Measurements from ENCODE around the gene CRYGN.

CRYGN gene

DNA sequence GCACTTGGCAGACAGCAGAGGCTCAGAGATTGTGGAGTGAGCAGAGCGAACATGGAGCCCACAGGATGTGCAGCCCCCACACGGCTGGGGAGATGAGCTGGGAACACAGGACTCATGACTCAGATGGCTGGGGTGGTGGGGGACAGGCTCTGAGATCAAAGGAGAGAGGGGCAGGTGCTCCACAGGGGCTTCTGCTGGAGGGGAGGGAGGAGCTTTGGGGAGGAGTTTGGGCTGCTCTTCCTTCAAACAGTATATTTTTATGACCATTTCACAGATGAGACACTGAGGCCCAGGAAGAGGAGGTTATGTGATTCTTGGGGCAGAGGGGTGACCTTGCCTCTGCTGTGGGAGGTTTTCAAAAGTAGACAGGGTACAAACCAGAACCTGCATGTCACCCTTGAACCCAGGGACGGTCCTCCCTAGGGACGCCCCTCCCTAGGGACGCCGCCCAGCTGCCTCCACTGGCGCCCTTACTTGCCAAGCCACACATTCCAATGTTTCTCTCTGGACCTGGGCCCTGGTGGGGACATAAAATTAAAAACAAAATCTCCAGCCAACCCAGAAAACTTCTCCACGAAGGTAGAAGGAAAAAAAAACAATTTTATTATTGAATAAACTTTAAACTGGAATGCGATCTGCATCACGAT, 981 bp upstream of the CRYGN start:
- TF ChIP-seq, protein P1, sequence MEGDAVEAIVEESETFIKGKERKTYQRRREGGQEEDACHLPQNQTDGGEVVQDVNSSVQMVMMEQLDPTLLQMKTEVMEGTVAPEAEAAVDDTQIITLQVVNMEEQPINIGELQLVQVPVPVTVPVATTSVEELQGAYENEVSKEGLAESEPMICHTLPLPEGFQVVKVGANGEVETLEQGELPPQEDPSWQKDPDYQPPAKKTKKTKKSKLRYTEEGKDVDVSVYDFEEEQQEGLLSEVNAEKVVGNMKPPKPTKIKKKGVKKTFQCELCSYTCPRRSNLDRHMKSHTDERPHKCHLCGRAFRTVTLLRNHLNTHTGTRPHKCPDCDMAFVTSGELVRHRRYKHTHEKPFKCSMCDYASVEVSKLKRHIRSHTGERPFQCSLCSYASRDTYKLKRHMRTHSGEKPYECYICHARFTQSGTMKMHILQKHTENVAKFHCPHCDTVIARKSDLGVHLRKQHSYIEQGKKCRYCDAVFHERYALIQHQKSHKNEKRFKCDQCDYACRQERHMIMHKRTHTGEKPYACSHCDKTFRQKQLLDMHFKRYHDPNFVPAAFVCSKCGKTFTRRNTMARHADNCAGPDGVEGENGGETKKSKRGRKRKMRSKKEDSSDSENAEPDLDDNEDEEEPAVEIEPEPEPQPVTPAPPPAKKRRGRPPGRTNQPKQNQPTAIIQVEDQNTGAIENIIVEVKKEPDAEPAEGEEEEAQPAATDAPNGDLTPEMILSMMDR (IDR thresholded peaks at IDR 0.05; ENCODE audit: low read depth, low read length), result no peak
- TF ChIP-seq POLR2A (IDR thresholded peaks at IDR 0.05; ENCODE audit: extremely low read depth, insufficient read length), result no peak
- TF ChIP-seq, protein P2, sequence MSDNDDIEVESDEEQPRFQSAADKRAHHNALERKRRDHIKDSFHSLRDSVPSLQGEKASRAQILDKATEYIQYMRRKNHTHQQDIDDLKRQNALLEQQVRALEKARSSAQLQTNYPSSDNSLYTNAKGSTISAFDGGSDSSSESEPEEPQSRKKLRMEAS (IDR thresholded peaks at IDR 0.05; ENCODE audit: low read depth, low read length), result 0 out of 2 replicates have a peak, but pooled peaks have one; percentile 12
- TF ChIP-seq MYC (IDR thresholded peaks at IDR 0.05; ENCODE audit: low read depth, low read length), result no peak
- peak; percentile 78 for DNase-seq (ENCODE audit: low read depth)
- no peak overlapping the region for H3K4me3 ChIP-seq (ENCODE audit: low read depth, low read length)

DNA sequence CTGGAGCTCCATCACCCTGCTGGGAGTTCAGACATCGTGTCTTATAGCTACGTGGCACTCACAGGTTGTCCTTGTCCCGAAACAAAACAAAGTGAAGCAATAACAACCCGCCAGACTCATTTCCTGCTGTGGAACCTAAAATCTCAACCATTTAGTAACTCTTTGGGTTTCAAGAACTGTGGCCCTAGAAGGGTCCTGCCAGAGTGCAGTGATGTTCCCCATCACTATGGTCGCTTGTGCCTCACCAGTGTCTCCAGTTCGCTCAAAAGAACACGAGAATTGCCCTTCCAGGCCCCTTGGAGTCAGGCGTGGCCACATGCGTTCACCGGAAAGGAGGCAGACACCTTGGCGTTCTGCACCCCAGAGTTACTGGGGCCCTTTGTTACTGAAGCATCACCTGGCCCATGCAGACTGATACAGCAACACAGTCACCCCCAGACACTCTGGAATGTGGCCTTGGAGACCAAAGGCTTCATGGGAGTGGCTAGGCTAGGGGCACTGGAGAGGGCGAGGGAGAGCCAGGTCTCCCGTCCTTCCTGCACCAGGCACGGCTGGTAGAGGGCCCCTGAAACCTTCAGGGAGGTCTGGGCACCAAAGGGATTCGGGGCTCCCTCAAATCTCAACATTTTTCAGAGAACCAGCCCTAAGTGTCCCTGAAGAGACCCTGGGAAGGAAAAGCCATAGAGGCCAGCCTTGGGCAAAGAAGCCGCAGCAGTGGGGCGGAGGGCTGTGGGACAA, 908 bp downstream of the CRYGN start:
- no peak for DNase-seq (ENCODE audit: low read depth)
- TF ChIP-seq MYC (IDR thresholded peaks at IDR 0.05; ENCODE audit: low read depth, low read length) (no peak), POLR2A (IDR thresholded peaks at IDR 0.05; ENCODE audit: extremely low read depth, insufficient read length) (no peak)
- TF ChIP-seq, protein P2 (IDR thresholded peaks at IDR 0.05; ENCODE audit: low read depth, low read length), result no peak
- TF ChIP-seq, protein P1 (IDR thresholded peaks at IDR 0.05; ENCODE audit: low read depth, low read length), result no peak
- H3K4me3 ChIP-seq (ENCODE audit: low read depth, low read length), result no peak overlapping the region

DNA sequence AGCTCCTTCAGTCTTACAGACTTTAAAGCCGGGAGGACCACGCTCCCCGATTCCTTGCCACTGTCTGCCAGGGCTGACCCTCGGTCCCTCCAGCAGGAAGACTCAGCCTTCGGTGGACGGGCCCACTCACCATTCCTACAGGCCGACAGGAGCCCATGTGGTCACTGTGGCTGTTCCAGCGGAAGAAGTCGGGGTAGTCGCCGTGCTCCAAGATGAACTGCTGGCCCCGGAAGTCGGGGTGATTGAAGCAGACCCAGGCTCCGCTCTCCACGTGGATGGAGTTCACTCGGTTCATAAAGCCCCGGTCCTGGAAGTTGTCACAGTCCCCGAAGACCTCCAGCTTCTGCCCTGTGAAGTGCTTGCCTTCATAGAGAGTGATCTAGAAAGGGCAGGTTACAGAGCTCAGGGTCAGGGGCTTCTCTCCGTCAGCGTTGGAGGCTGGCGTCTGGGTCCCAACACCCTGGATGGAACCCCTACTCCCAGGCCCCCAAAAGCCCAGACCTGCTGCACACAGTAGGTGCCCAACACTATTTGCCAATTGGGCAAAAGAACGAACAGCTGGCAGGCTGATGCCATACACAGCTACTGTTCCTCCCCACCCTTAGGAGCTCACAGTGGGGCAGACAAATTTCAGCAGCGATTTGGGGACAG, 1.9 kb downstream of the CRYGN start:
- no peak for DNase-seq (ENCODE audit: low read depth)
- H3K4me3 ChIP-seq (ENCODE audit: low read depth, low read length), result no peak overlapping the region
- no peak for TF ChIP-seq POLR2A (IDR thresholded peaks at IDR 0.05; ENCODE audit: extremely low read depth, insufficient read length)
- TF ChIP-seq, protein P2 (IDR thresholded peaks at IDR 0.05; ENCODE audit: low read depth, low read length), result no peak

DNA sequence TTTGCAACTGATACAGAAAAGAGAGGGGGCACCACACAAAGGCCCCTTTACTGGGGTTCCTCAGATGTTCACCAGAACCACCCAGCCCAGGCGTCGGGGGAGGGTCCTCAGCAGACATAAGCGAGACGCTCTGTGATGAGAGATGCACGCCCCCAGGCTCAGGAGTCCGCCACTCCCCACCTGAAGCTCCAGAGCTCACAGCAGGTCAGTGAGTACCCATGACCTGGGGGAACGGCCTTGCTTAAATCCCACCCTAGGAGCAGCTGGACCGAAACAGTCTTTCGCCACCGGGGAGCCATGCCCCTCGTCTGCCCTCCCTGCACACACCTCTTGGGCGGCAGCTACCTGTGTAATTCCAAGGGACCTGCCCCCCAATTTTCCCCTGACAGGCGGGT, 2.8 kb downstream of the CRYGN start:
- no peak for DNase-seq (ENCODE audit: low read depth)
- H3K4me3 ChIP-seq (ENCODE audit: low read depth, low read length), result no peak overlapping the region
- TF ChIP-seq, protein P1 (IDR thresholded peaks at IDR 0.05; ENCODE audit: low read depth, low read length), result no peak
- TF ChIP-seq MYC (IDR thresholded peaks at IDR 0.05; ENCODE audit: low read depth, low read length) (no peak), POLR2A (IDR thresholded peaks at IDR 0.05; ENCODE audit: extremely low read depth, insufficient read length) (no peak)
- TF ChIP-seq, protein P2 (IDR thresholded peaks at IDR 0.05; ENCODE audit: low read depth, low read length), result no peak

DNA sequence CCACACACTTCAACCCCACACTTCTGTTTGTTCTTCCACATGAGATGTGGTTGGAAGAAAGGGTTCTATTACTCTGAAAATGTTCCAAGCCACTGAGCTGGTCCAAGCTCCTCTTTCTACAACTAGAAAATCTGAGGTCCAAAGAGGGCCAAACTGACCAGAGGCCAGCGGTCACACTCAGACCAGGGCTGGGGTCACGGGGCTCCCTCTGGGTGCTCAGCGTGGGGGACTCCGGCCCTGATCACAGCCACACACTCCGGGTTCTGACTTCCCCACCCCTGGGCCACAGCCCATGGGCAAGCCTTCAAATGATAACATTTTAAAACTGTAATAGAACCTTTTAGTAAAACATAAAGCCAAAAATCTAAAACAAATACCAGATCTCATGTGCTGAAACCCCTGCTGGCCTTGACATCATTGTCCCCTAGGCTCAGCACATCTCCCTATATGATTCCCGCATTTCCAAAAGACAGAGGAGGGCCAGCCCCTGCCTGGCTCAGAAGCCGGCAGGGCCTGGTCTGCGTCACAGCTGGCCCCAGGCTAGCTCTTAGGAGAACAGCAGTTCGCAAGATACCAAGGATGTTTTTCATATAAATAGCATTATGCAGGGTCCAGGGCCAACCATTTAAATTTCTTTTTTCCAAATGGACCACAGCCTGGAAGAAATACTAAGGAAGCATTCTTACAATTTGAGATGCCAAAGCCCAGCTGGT, 3.3 kb downstream of the CRYGN start:
- TF ChIP-seq, protein P1 (IDR thresholded peaks at IDR 0.05; ENCODE audit: low read depth, low read length), result no peak
- TF ChIP-seq MYC (IDR thresholded peaks at IDR 0.05; ENCODE audit: low read depth, low read length), result no peak
- no peak for TF ChIP-seq POLR2A (IDR thresholded peaks at IDR 0.05; ENCODE audit: extremely low read depth, insufficient read length)
- TF ChIP-seq, protein P2 (IDR thresholded peaks at IDR 0.05; ENCODE audit: low read depth, low read length), result no peak
- no peak overlapping the region for H3K4me3 ChIP-seq (ENCODE audit: low read depth, low read length)
- DNase-seq (ENCODE audit: low read depth), result no peak
